PC-9 (cell line): ENCODE data around the gene CFAP74.

Source experiments
- EZH2 ChIP-seq: fragments of 200-600 bp; sonication (generic); IDR thresholded peaks from 2 replicates; pipeline ENCODE4 v1.8.0; 2017; ENCODE audit warnings: antibody characterized with exemption, low read depth
- TF ChIP-seq, protein P1 (sequence below): fragments of 200-600 bp; sonication (generic); conservative IDR thresholded peaks from 2 replicates; pipeline ENCODE4 v1.6.1; 2017; ENCODE audit warnings: mixed run types, antibody characterized with exemption, mild to moderate bottlenecking, moderate library complexity

DNA sequence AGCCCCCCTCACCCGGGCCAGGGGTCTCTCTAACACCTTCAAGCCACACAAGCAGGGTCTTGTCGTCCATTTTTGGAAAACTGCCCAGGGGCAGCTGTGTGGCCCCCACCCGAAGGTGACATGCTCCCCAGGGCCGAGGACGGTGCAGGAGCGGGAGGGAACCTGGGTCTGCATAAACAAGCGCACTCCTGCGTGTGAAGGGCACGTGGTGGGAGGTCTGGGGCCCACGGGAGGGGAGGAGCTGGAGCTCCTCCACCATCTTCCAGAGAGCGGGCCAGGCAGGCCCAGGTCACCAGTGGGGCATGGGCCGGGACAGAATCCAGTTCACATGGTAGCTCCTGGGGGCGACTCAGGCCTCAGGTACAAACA is 16.5 kb downstream of the CFAP74 start:
- TF ChIP-seq, protein P1, sequence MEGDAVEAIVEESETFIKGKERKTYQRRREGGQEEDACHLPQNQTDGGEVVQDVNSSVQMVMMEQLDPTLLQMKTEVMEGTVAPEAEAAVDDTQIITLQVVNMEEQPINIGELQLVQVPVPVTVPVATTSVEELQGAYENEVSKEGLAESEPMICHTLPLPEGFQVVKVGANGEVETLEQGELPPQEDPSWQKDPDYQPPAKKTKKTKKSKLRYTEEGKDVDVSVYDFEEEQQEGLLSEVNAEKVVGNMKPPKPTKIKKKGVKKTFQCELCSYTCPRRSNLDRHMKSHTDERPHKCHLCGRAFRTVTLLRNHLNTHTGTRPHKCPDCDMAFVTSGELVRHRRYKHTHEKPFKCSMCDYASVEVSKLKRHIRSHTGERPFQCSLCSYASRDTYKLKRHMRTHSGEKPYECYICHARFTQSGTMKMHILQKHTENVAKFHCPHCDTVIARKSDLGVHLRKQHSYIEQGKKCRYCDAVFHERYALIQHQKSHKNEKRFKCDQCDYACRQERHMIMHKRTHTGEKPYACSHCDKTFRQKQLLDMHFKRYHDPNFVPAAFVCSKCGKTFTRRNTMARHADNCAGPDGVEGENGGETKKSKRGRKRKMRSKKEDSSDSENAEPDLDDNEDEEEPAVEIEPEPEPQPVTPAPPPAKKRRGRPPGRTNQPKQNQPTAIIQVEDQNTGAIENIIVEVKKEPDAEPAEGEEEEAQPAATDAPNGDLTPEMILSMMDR: no peak
- TF ChIP-seq EZH2: no peak
